Liver (tissue), 9 donors: Measurements from ENCODE around the gene CCDC158. TPM values are rescaled to one million over a fixed set of nuclear protein-coding genes. Genes with fewer than 3 reads are reported as not detected.
"Not testable (repeated sequence)": the region's sequence is repeated elsewhere in the genome, so short reads cannot be mapped to it uniquely, and the experiment has no call there.

Source experiments
- DNase-seq: peaks from one replicate; pipeline ENCODE4 v3.0.0-alpha.2; 2017; ENCODE audit warnings: low spot score
- H3K27ac ChIP-seq, 2 donors: one replicate each; pipeline ENCODE4 v1.7.0; 2013; ENCODE audit warnings: inconsistent platforms in 2 of 2, low read length in 2 of 2, control low read depth in 1 of 2, low read depth in 1 of 2, mild to moderate bottlenecking in 1 of 2
- H3K27me3 ChIP-seq, 4 donors: one replicate each; pipeline versions ENCODE4 v1.6.1 to v1.7.0; 2013; ENCODE audit warnings: low read length in 3 of 4, inconsistent platforms in 1 of 4, mild to moderate bottlenecking in 1 of 4, moderate library complexity in 1 of 4; ENCODE audit not compliant: control insufficient read depth in 4 of 4, insufficient read depth in 4 of 4
- H3K36me3 ChIP-seq, 4 donors: one replicate each; pipeline versions ENCODE4 v1.6.1 to v1.7.0; 2013; ENCODE audit warnings: low read length in 3 of 4, mild to moderate bottlenecking in 3 of 4, low read depth in 1 of 4, moderate library complexity in 1 of 4; ENCODE audit not compliant: control insufficient read depth in 4 of 4, insufficient read depth in 3 of 4
- H3K4me1 ChIP-seq, 4 donors: one replicate each; pipeline versions ENCODE4 v1.6.1 to v1.7.0; 2013; ENCODE audit warnings: low read length in 3 of 4, mild to moderate bottlenecking in 3 of 4, moderate library complexity in 1 of 4; ENCODE audit not compliant: control insufficient read depth in 4 of 4, insufficient read depth in 4 of 4
- H3K4me3 ChIP-seq, 3 donors: one replicate each; pipeline versions ENCODE4 v1.6.1 to v1.7.0; 2013; ENCODE audit warnings: low read length in 3 of 3, control low read depth in 1 of 3, low read depth in 1 of 3, mild to moderate bottlenecking in 1 of 3
- H3K9ac ChIP-seq, 2 donors: one replicate each; pipeline ENCODE4 v1.7.0; 2013; ENCODE audit warnings: low read length in 2 of 2, mild to moderate bottlenecking in 2 of 2, moderate library complexity in 2 of 2, control low read depth in 1 of 2, low read depth in 1 of 2
- H3K9me3 ChIP-seq, 4 donors: one replicate each; pipeline versions ENCODE4 v1.6.1 to v1.7.0; 2013; ENCODE audit warnings: low read length in 3 of 4; ENCODE audit not compliant: control insufficient read depth in 4 of 4
- ATF3 ChIP-seq: IDR thresholded peaks from 2 replicates; pipeline ENCODE4 v1.6.1; 2016; ENCODE audit warnings: antibody characterized with exemption
- CTCF ChIP-seq: fragments of 150-350 bp; IDR thresholded peaks from 2 replicates; pipeline ENCODE4 v1.5.1; 2017; ENCODE audit warnings: improper control_type of control experiment, low read depth, low read length; ENCODE audit not compliant: missing input control
- EGR1 ChIP-seq, 2 donors: IDR thresholded peaks; 2 replicates each; pipeline ENCODE4 v1.6.1; 2016 to 2018; ENCODE audit warnings: antibody characterized with exemption in 2 of 2, low read depth in 2 of 2
- FOXA1 ChIP-seq: IDR thresholded peaks from 2 replicates; pipeline ENCODE4 v1.6.1; 2016; ENCODE audit warnings: antibody characterized with exemption
- FOXA2 ChIP-seq: IDR thresholded peaks from 2 replicates; pipeline ENCODE4 v1.6.1; 2016; ENCODE audit warnings: antibody characterized with exemption
- HNF4A ChIP-seq, 2 donors: conservative IDR thresholded peaks; 2 replicates each; pipeline ENCODE4 v1.6.1; 2016; ENCODE audit warnings: antibody characterized with exemption in 2 of 2, mild to moderate bottlenecking in 2 of 2
- HNF4G ChIP-seq: IDR thresholded peaks from 2 replicates; pipeline ENCODE4 v1.6.1; 2016; ENCODE audit warnings: antibody characterized with exemption
- JUND ChIP-seq, 2 donors: IDR thresholded peaks; 2 replicates each; pipeline ENCODE4 v1.6.1; 2016; ENCODE audit warnings: antibody characterized with exemption in 2 of 2
- MAX ChIP-seq: IDR thresholded peaks from 2 replicates; pipeline ENCODE4 v1.6.1; 2016; ENCODE audit warnings: antibody characterized with exemption
- NR2F2 ChIP-seq: IDR thresholded peaks from 2 replicates; pipeline ENCODE4 v1.6.1; 2016; ENCODE audit warnings: antibody characterized with exemption
- RAD21 ChIP-seq, 2 donors: IDR thresholded peaks; 2 replicates each; pipeline ENCODE4 v1.6.1; 2016; ENCODE audit warnings: antibody characterized with exemption in 2 of 2, mild to moderate bottlenecking in 2 of 2
- REST ChIP-seq: IDR thresholded peaks from 2 replicates; pipeline ENCODE4 v1.6.1; 2016; ENCODE audit warnings: antibody characterized with exemption, mild to moderate bottlenecking
- RXRA ChIP-seq, 2 donors: IDR thresholded peaks; 2 replicates each; pipeline ENCODE4 v1.6.1; 2017 to 2018; ENCODE audit warnings: antibody characterized with exemption in 2 of 2, mild to moderate bottlenecking in 1 of 2
- SP1 ChIP-seq: IDR thresholded peaks from 2 replicates; pipeline ENCODE4 v1.6.1; 2018; ENCODE audit warnings: antibody characterized with exemption, mild to moderate bottlenecking
- TAF1 ChIP-seq: conservative IDR thresholded peaks from 2 replicates; pipeline ENCODE4 v1.6.1; 2016; ENCODE audit warnings: antibody characterized with exemption, mild to moderate bottlenecking
- YY1 ChIP-seq: IDR thresholded peaks from 2 replicates; pipeline ENCODE4 v1.6.1; 2016; ENCODE audit warnings: antibody characterized with exemption, mild to moderate bottlenecking
- WGBS: extraction: QIAGEN DNeasy Blood & Tissue Kit; methylation state at CpG from one replicate; pipeline ENCODE4 v1.1.7; 2013; 5-methylcytosine and 5-hydroxymethylcytosine counted together
- polyA plus RNA-seq, 2 donors: library from polyadenylated mRNA; stranded (reverse) in 1 of 2; unstranded in 1 of 2; fragments of 200-250 nt in 1 of 2; fragments of >200 nt in 1 of 2; fragmentation: Nextera tagmentation in 1 of 2; extraction: Ambion mirVana in 1 of 2; gene quantifications; one replicate each; pipeline versions ENCODE4 v1.2.1 to v1.2.3, GENCODE V29; 2013 to 2015
- total RNA-seq, 2 donors: library from RNA; depleted of rRNA; stranded (reverse); fragments of >200 nt; gene quantifications; one replicate each; pipeline ENCODE4 v1.2.3, GENCODE V29; 2014
- TF ChIP-seq, protein P1 (sequence below): IDR thresholded peaks from 2 replicates; pipeline ENCODE4 v1.6.1; 2016; ENCODE audit warnings: antibody characterized with exemption
- donor health status: healthy.
- donor health status: healthy.
- donor health status: healthy.
- donor health status: healthy.
- donor health status: healthy.

The CCDC158 gene
- total and polyA plus RNA-seq, 4 donors, result 0.28 to 4.0 (median 1.1) TPM

DNA sequence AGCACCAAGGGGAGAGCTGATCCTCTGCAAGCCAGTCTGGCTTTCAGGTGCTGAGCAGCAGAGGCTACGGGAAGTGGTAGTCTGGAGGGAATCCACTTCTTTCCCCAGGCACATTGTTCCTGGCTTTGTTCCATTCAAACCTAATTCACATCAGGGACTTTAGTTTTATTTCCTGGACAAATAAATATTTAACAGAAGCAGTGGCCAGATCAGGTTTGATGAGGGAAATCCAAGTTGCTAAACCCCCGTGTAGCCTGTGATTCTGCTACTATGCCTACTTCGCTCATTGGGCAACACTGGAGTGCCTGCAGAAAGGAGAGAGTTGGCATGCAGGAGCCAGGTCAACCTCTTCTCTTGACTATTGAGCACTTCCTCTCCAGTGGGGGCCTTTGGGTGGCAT, 128.2 kb downstream of the CCDC158 start:
- peaks cover 4 to 27% (median 8%) of the 10 kb centered on the region in 4 donors for H3K4me1 ChIP-seq
- no peaks in the 10 kb centered on the region for H3K9me3 ChIP-seq
- no peak overlapping the region for H3K4me3 ChIP-seq
- WGBS, result 40% methylated on average over 3 of the region's 3 CpGs
- peak; percentile 43 to 54 for TF ChIP-seq RAD21 (IDR thresholded peaks at IDR 0.05)
- no peak for TF ChIP-seq NR2F2
- TF ChIP-seq HNF4G, result no peak
- peak; percentile 74 for TF ChIP-seq SP1
- TF ChIP-seq JUND (IDR thresholded peaks at IDR 0.05), result peak in 1 of 2 donors; percentile 51
- peak; percentile 57 to 66 for TF ChIP-seq HNF4A (conservative IDR thresholded peaks at IDR 0.05)
- peak; percentile 54 to 71 for TF ChIP-seq RXRA (IDR thresholded peaks at IDR 0.05)
- peak; percentile 9 to 60 for TF ChIP-seq EGR1 (IDR thresholded peaks at IDR 0.05; ENCODE audit: low read depth in 2 of 2)
- TF ChIP-seq REST, result no peak
- peak; percentile 65 for TF ChIP-seq YY1
- TF ChIP-seq, protein P1, sequence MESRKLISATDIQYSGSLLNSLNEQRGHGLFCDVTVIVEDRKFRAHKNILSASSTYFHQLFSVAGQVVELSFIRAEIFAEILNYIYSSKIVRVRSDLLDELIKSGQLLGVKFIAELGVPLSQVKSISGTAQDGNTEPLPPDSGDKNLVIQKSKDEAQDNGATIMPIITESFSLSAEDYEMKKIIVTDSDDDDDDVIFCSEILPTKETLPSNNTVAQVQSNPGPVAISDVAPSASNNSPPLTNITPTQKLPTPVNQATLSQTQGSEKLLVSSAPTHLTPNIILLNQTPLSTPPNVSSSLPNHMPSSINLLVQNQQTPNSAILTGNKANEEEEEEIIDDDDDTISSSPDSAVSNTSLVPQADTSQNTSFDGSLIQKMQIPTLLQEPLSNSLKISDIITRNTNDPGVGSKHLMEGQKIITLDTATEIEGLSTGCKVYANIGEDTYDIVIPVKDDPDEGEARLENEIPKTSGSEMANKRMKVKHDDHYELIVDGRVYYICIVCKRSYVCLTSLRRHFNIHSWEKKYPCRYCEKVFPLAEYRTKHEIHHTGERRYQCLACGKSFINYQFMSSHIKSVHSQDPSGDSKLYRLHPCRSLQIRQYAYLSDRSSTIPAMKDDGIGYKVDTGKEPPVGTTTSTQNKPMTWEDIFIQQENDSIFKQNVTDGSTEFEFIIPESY, result peak; percentile 14
- TF ChIP-seq MAX, result peak; percentile 89
- peak; percentile 17 for TF ChIP-seq FOXA1
- peak; percentile 42 for TF ChIP-seq FOXA2
- DNase-seq, result no peak
- peaks cover 0 to 3% (median 0%) of the 10 kb centered on the region in 4 donors for H3K36me3 ChIP-seq
- H3K27ac ChIP-seq, result peak overlapping the region; percentile 47 to 57
- H3K9ac ChIP-seq, result no peak overlapping the region
- no peaks in the 10 kb centered on the region for H3K27me3 ChIP-seq

- H3K27me3 ChIP-seq, H3K9me3 ChIP-seq, H3K36me3 ChIP-seq, DNase-seq, H3K9ac ChIP-seq, H3K4me3 ChIP-seq, H3K27ac ChIP-seq: not testable (repeated sequence)
- peaks cover 0 to 17% (median 2%) of the 10 kb centered on the region in 4 donors for H3K4me1 ChIP-seq
- WGBS, result 91% methylated on average over 3 of the region's 3 CpGs
Observed at GRCh38 chr4:76287811-76288210, 133.1 kb downstream of the CCDC158 start.

- H3K4me3 ChIP-seq, result no peak overlapping the region
- no peaks in the 10 kb centered on the region for H3K36me3 ChIP-seq
- no peak for DNase-seq
- no peak overlapping the region for H3K27ac ChIP-seq
- no peak overlapping the region for H3K9ac ChIP-seq
- H3K4me1 ChIP-seq, result peaks cover 4 to 22% (median 18%) of the 10 kb centered on the region in 4 donors
- no peaks in the 10 kb centered on the region for H3K27me3 ChIP-seq
- WGBS, result 91% methylated on average over 4 of the region's 4 CpGs
- no peaks in the 10 kb centered on the region for H3K9me3 ChIP-seq
- TF ChIP-seq FOXA1 (no peak), TAF1 (no peak), RXRA (IDR thresholded peaks at IDR 0.05) (no peak), CTCF (no peak), JUND (IDR thresholded peaks at IDR 0.05) (no peak), HNF4A (conservative IDR thresholded peaks at IDR 0.05) (no peak), ATF3 (no peak), FOXA2 (no peak), NR2F2 (no peak), EGR1 (IDR thresholded peaks at IDR 0.05; ENCODE audit: low read depth in 2 of 2) (no peak), RAD21 (IDR thresholded peaks at IDR 0.05) (no peak), HNF4G (no peak), MAX (no peak), SP1 (no peak)
- TF ChIP-seq, protein P1, result no peak
Observed at GRCh38 chr4:76283900-76284299, 137.0 kb downstream of the CCDC158 start.
